Liver (tissue), 9 donors: ENCODE data around the gene SPSB1. TPM values are rescaled to one million over a fixed set of nuclear protein-coding genes. Genes with fewer than 3 reads are reported as not detected.

Experiments used
- DNase-seq: peaks from one replicate; pipeline ENCODE4 v3.0.0-alpha.2; 2017; ENCODE audit warnings: low spot score
- H3K27ac ChIP-seq, 2 donors: one replicate each; pipeline ENCODE4 v1.7.0; 2013; ENCODE audit warnings: inconsistent platforms in 2 of 2, low read length in 2 of 2, control low read depth in 1 of 2, low read depth in 1 of 2, mild to moderate bottlenecking in 1 of 2
- H3K27me3 ChIP-seq, 4 donors: one replicate each; pipeline versions ENCODE4 v1.6.1 to v1.7.0; 2013; ENCODE audit warnings: low read length in 3 of 4, inconsistent platforms in 1 of 4, mild to moderate bottlenecking in 1 of 4, moderate library complexity in 1 of 4; ENCODE audit not compliant: control insufficient read depth in 4 of 4, insufficient read depth in 4 of 4
- H3K36me3 ChIP-seq, 4 donors: one replicate each; pipeline versions ENCODE4 v1.6.1 to v1.7.0; 2013; ENCODE audit warnings: low read length in 3 of 4, mild to moderate bottlenecking in 3 of 4, low read depth in 1 of 4, moderate library complexity in 1 of 4; ENCODE audit not compliant: control insufficient read depth in 4 of 4, insufficient read depth in 3 of 4
- H3K4me1 ChIP-seq, 4 donors: one replicate each; pipeline versions ENCODE4 v1.6.1 to v1.7.0; 2013; ENCODE audit warnings: low read length in 3 of 4, mild to moderate bottlenecking in 3 of 4, moderate library complexity in 1 of 4; ENCODE audit not compliant: control insufficient read depth in 4 of 4, insufficient read depth in 4 of 4
- H3K4me3 ChIP-seq, 3 donors: one replicate each; pipeline versions ENCODE4 v1.6.1 to v1.7.0; 2013; ENCODE audit warnings: low read length in 3 of 3, control low read depth in 1 of 3, low read depth in 1 of 3, mild to moderate bottlenecking in 1 of 3
- H3K9ac ChIP-seq, 2 donors: one replicate each; pipeline ENCODE4 v1.7.0; 2013; ENCODE audit warnings: low read length in 2 of 2, mild to moderate bottlenecking in 2 of 2, moderate library complexity in 2 of 2, control low read depth in 1 of 2, low read depth in 1 of 2
- H3K9me3 ChIP-seq, 4 donors: one replicate each; pipeline versions ENCODE4 v1.6.1 to v1.7.0; 2013; ENCODE audit warnings: low read length in 3 of 4; ENCODE audit not compliant: control insufficient read depth in 4 of 4
- ATF3 ChIP-seq: IDR thresholded peaks from 2 replicates; pipeline ENCODE4 v1.6.1; 2016; ENCODE audit warnings: antibody characterized with exemption
- CTCF ChIP-seq: fragments of 150-350 bp; IDR thresholded peaks from 2 replicates; pipeline ENCODE4 v1.5.1; 2017; ENCODE audit warnings: improper control_type of control experiment, low read depth, low read length; ENCODE audit not compliant: missing input control
- EGR1 ChIP-seq, 2 donors: IDR thresholded peaks; 2 replicates each; pipeline ENCODE4 v1.6.1; 2016 to 2018; ENCODE audit warnings: antibody characterized with exemption in 2 of 2, low read depth in 2 of 2
- FOXA1 ChIP-seq: IDR thresholded peaks from 2 replicates; pipeline ENCODE4 v1.6.1; 2016; ENCODE audit warnings: antibody characterized with exemption
- GABPA ChIP-seq, 2 donors: IDR thresholded peaks in 1 of 2; conservative IDR thresholded peaks in 1 of 2; 2 replicates each; pipeline ENCODE4 v1.6.1; 2016; ENCODE audit warnings: antibody characterized with exemption in 2 of 2, mild to moderate bottlenecking in 1 of 2, moderate library complexity in 1 of 2
- HNF4A ChIP-seq, 2 donors: conservative IDR thresholded peaks; 2 replicates each; pipeline ENCODE4 v1.6.1; 2016; ENCODE audit warnings: antibody characterized with exemption in 2 of 2, mild to moderate bottlenecking in 2 of 2
- MAX ChIP-seq: IDR thresholded peaks from 2 replicates; pipeline ENCODE4 v1.6.1; 2016; ENCODE audit warnings: antibody characterized with exemption
- NR2F2 ChIP-seq: IDR thresholded peaks from 2 replicates; pipeline ENCODE4 v1.6.1; 2016; ENCODE audit warnings: antibody characterized with exemption
- RAD21 ChIP-seq, 2 donors: IDR thresholded peaks; 2 replicates each; pipeline ENCODE4 v1.6.1; 2016; ENCODE audit warnings: antibody characterized with exemption in 2 of 2, mild to moderate bottlenecking in 2 of 2
- REST ChIP-seq: IDR thresholded peaks from 2 replicates; pipeline ENCODE4 v1.6.1; 2016; ENCODE audit warnings: antibody characterized with exemption, mild to moderate bottlenecking
- RXRA ChIP-seq, 2 donors: IDR thresholded peaks; 2 replicates each; pipeline ENCODE4 v1.6.1; 2017 to 2018; ENCODE audit warnings: antibody characterized with exemption in 2 of 2, mild to moderate bottlenecking in 1 of 2
- SP1 ChIP-seq: IDR thresholded peaks from 2 replicates; pipeline ENCODE4 v1.6.1; 2018; ENCODE audit warnings: antibody characterized with exemption, mild to moderate bottlenecking
- ZBTB33 ChIP-seq: IDR thresholded peaks from 2 replicates; pipeline ENCODE4 v1.6.1; 2016; ENCODE audit warnings: antibody characterized with exemption
- WGBS: extraction: QIAGEN DNeasy Blood & Tissue Kit; methylation state at CpG from one replicate; pipeline ENCODE4 v1.1.7; 2013; 5-methylcytosine and 5-hydroxymethylcytosine counted together
- polyA plus RNA-seq, 2 donors: library from polyadenylated mRNA; stranded (reverse) in 1 of 2; unstranded in 1 of 2; fragments of 200-250 nt in 1 of 2; fragments of >200 nt in 1 of 2; fragmentation: Nextera tagmentation in 1 of 2; extraction: Ambion mirVana in 1 of 2; gene quantifications; one replicate each; pipeline versions ENCODE4 v1.2.1 to v1.2.3, GENCODE V29; 2013 to 2015
- total RNA-seq, 2 donors: library from RNA; depleted of rRNA; stranded (reverse); fragments of >200 nt; gene quantifications; one replicate each; pipeline ENCODE4 v1.2.3, GENCODE V29; 2014
- donor health status: healthy.
- donor health status: healthy.
- donor health status: healthy.
- donor health status: healthy.
- donor health status: healthy.

Gene SPSB1
- total and polyA plus RNA-seq, 4 donors: 4.1 to 22.6 (median 14.8) TPM

- TF ChIP-seq ATF3 (no peak), GABPA (IDR thresholded peaks at IDR 0.05 in 1 of 2, conservative IDR thresholded peaks at IDR 0.05 in 1 of 2) (no peak), NR2F2 (no peak)
These were observed 18.3 kb downstream of the SPSB1 start (continued) for GRCh38 chr1:9311029-9311428.

GRCh38 chr1:9311479-9311878, 18.8 kb downstream of the SPSB1 start:
- Histone ChIP-seq H3K4me1 (no peaks in the 10 kb centered on the region), H3K27me3 (no peaks in the 10 kb centered on the region), H3K9me3 (no peaks in the 10 kb centered on the region), H3K9ac (no peak overlapping the region), H3K36me3 (no peaks in the 10 kb centered on the region), H3K4me3 (no peak overlapping the region), H3K27ac (no peak overlapping the region)
- no peak for DNase-seq
- TF ChIP-seq FOXA1: no peak
- no peak for TF ChIP-seq EGR1 (IDR thresholded peaks at IDR 0.05; ENCODE audit: low read depth in 2 of 2)
- no peak for TF ChIP-seq SP1
- no peak for TF ChIP-seq CTCF
- TF ChIP-seq ZBTB33: no peak
- no peak for TF ChIP-seq RXRA (IDR thresholded peaks at IDR 0.05)
- TF ChIP-seq NR2F2: no peak
- TF ChIP-seq HNF4A (conservative IDR thresholded peaks at IDR 0.05): no peak
- no peak for TF ChIP-seq RAD21 (IDR thresholded peaks at IDR 0.05)
- 86% methylated on average over 9 of the region's 9 CpGs for WGBS

- H3K27ac ChIP-seq: no peak overlapping the region
- TF ChIP-seq NR2F2: no peak
- no peak for TF ChIP-seq MAX
- no peak for TF ChIP-seq HNF4A (conservative IDR thresholded peaks at IDR 0.05)
- TF ChIP-seq CTCF: no peak
- no peak for TF ChIP-seq REST
- TF ChIP-seq ZBTB33: no peak
- no peak for TF ChIP-seq RAD21 (IDR thresholded peaks at IDR 0.05)
- no peak for TF ChIP-seq RXRA (IDR thresholded peaks at IDR 0.05)
- no peak for TF ChIP-seq SP1
- H3K4me1 ChIP-seq: no peaks in the 10 kb centered on the region
- 93% methylated on average over 18 of the region's 18 CpGs for WGBS
- no peaks in the 10 kb centered on the region for H3K27me3 ChIP-seq
- no peak for DNase-seq
- H3K4me3 ChIP-seq: no peak overlapping the region
- no peak overlapping the region for H3K9ac ChIP-seq
- no peaks in the 10 kb centered on the region for H3K36me3 ChIP-seq
- no peaks in the 10 kb centered on the region for H3K9me3 ChIP-seq
These were observed 19.6 kb downstream of the SPSB1 start for GRCh38 chr1:9312168-9312720.
